GM19193 (cell line): ENCODE data around the gene DHX38.
A peak's percentile ranks its signal among the peaks of the same experiment; 100 is the strongest.
"Not testable (repeated sequence)": the region's sequence is repeated elsewhere in the genome, so short reads cannot be mapped to it uniquely, and the experiment has no call there.

Experiments
- POLR2A ChIP-seq: IDR thresholded peaks from 4 replicates; pipeline ENCODE4 v1.6.1; 2011; ENCODE audit not compliant: insufficient read depth, insufficient read length; ENCODE audit errors: extremely low read depth

DHX38 gene

GRCh38 chr16:72093448-72094265 lies at the start of gene DHX38, which contains the start of gene TXNL4B:
Gene DHX38 (plus strand): TSS chr16:72093847. CDS start chr16:72096158, 2,311 bp downstream.
Gene TXNL4B (minus strand): TSS chr16:72093620. CDS start chr16:72090749, 2,871 bp downstream.
- TF ChIP-seq POLR2A, result peak; percentile 80

DNA sequence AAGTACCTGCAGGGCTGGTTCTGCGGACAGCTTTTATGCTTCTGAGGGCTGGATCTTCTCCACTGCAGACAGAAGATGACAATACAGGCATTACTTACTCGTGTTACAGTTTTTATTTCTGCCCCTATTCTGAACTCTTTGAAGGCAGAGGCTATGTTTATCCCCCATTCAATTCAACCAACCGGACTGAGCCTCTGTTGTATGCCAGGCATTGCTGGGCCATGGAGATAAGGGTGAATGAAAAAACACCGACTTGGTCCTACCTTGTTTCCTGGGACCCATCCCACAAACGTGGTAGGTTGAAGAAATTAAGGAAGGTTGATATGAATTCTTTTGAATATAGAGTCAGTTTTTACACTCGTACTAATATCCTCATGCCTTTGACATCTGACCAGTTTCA lies 49.4 kb upstream of the DHX38 start:
- no peak for TF ChIP-seq POLR2A

DNA sequence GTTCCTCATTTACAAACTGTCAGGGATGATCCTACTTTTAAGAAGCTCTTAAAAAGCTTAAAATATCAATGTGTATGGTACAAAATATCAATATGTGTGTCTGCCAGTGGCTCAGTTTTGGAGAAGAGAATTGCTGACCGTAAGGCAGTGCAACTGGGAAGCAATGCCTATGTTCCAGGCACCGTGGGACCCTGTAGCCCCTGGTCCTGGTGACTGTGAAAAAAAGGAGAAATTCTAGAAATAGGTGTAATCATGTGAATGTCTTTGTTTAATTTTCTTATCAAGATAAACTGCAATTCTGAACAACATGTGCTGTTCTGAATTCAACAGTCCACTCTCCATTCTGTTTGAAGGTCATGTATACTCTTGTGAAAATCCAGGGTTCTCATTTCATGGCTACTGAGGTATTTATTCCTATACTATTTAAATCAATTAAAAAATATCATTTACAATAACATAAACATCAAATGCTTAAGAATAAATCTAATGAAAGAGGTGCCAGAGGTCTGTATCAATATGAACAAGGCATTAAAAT lies 48.8 kb upstream of the DHX38 start:
- TF ChIP-seq POLR2A, result no peak

- TF ChIP-seq POLR2A, result no peak
These were observed 44.5 kb upstream of the DHX38 start for GRCh38 chr16:72049110-72049509.

DNA sequence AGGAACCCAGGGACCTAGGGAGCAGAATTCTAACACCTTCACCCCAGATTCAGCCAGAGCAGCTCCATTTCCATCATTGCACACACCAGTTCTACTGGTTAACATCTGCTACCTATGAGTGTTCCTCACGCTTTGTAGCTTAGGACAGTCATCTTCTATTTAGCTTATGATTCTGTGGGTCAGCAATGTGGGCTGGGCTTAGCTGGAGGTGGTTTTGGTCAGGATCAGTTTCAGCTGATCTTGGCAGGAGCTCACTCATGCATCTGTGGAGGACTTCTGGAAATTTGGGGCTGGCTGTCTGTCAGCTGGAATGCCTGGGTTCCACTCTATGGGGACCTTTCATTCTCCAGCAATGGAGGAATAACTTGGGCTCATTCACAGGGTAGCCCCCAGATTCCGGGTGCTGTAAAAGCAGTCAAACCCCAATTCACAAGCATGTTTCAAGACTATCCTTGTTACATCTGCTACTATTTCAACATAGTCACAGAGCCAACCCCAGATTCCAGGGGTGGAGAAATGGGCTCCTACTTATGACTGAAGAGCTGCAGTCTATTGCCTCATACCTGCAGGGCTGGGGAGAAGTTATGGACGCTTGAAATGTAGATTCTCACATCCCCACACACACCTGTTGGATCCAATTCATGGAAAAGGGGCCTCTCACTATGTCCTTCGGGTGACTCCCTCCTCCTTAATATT lies 42.7 kb upstream of the DHX38 start:
- TF ChIP-seq POLR2A, result no peak

DNA sequence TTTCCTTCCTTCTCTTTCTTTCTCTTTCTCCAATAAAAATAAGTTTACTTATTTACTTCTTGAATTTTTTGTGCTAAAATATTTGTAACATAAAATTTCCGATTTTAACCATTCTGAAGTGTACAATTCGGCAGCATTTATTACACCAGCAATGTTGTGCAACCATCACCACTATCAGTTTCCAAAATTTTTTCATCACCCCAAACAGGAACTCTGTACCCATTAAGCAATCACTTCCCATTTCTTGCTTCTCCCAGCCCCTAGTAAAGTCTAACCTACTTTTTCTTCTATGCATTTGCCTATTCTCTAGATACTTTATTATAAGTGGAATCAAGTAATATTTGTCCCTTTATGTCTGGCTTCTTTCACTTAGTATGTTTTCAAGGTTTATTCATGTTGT lies 41.8 kb upstream of the DHX38 start:
- no peak for TF ChIP-seq POLR2A

DNA sequence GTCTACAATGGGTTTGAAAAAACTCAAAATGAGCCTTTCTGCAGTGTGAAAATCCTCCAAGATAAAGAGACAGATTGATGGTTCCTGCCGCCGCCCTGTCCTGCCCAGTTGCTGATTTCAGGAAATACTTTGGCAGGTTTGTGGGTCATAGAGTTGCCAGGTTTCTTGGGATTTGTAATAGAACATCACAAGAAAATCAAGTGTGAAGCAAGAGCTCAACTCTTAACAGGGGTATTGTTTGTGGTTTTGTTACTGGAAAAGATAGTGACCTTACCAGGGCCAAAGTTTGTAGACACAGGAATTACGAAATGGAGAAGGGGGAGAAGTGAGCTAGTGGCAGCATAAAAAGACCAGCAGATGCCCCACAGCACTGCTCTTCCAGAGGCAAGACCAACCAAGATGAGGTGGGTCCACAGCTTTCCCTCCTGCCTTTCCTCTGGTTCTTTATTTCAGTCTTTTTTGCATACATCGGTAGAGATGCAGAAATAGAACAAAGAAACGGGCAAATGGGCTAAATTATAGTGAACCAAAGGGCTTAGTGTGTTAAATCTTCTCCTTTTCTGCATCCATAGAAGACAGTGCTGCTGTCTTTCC lies 39.3 kb upstream of the DHX38 start, which contains the start of gene HP:
Gene HP (plus strand): TSS at position 252 of the 594 bp plus-strand sequence. CDS start 148 bp downstream, at position 400.
- TF ChIP-seq POLR2A, result not testable (repeated sequence)

DNA sequence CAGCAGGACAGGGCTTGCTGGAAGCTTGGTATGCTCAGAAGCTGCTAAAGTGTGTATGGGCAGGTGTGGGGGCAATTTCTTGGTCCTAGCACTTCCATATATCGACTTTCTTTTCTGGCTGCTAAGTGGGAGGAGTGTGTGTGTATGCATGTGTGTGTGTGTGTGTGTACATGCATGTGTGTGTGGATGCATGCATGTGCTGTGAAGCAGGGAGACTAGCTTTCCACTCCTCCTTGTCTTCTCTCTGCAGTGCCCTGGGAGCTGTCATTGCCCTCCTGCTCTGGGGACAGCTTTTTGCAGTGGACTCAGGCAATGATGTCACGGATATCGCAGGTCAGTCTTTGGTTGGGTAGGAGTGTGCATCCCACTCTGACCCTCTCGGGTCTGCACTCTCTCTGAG lies 37.7 kb upstream of the DHX38 start:
- no peak for TF ChIP-seq POLR2A

- TF ChIP-seq POLR2A, result no peak
These were observed 33.2 kb upstream of the DHX38 start for GRCh38 chr16:72060405-72060804.

DNA sequence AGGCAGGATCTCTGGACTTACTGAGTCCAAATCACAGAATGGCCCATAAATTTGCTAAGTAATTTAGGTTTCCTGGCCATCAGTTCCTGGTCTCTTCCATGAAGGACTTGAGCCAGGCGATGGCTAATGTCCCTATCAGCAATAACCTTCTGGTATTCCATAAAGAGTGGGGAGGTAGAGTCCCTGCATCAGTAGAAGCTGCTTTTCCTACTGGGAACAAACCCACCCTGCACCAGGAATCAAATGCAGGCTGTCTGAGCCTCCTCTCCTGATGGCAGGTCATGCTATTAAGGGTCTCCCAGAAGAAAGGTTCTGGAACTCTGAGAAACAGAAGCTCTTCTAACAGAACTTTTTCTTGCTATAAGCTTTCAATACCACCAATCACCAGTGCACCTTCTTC lies 32.1 kb upstream of the DHX38 start:
- no peak for TF ChIP-seq POLR2A

DNA sequence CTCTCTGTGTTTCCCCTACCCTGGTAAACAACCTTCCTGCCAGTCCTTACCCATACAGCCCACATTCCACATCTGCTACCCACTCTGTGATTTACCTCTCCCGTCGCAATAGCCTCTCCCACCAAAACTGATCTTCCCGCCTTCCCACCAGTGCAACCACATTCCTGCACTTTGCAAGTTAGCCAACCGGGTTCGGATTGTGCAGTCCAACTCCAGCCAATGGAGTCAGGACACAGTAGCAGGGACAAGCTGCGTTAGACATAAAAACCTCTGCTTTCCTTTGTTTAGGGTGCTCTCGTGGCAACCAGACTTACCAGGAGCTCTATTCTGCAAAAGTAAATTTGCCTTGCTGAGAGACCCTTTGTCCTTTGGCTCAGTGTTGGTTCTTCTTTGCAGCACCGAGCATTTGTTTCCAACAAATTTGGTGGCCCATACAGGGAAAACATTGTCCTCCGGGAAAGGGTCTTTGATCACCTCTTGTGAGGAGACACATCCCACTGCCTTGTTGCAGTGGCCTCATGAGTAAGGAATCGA lies 29.2 kb upstream of the DHX38 start:
- no peak for TF ChIP-seq POLR2A

GRCh38 chr16:72066747-72067146 lies 26.9 kb upstream of the DHX38 start:
- no peak for TF ChIP-seq POLR2A

- no peak for TF ChIP-seq POLR2A
These were observed 24.7 kb upstream of the DHX38 start for GRCh38 chr16:72068930-72069329.

GRCh38 chr16:72072514-72073342 lies 20.9 kb upstream of the DHX38 start:
- TF ChIP-seq POLR2A, result no peak
